HepG2 (cell line): ENCODE data around the gene SEC63. TPM values are rescaled to one million over a fixed set of nuclear protein-coding genes. Genes with fewer than 3 reads are reported as not detected.
A peak's percentile ranks its signal among the peaks of the same experiment; 100 is the strongest.

ENCODE experiments used
- BCLAF1 ChIP-seq: fragments of 450-650 bp; IDR thresholded peaks from 2 replicates; pipeline ENCODE4 v1.6.1; 2017; ENCODE audit warnings: mild to moderate bottlenecking
- DPF2 ChIP-seq: sonication (generic); formaldehyde crosslinking; IDR thresholded peaks from 2 replicates; pipeline ENCODE4 v1.4.0; 2020; ENCODE audit warnings: mild to moderate bottlenecking, low read depth, missing genetic modification reagents, borderline replicate concordance
- ERF ChIP-seq: IDR thresholded peaks from 2 replicates; pipeline ENCODE4 v1.6.1; 2018; ENCODE audit warnings: missing biosample characterization, missing genetic modification reagents
- GATAD1 ChIP-seq: IDR thresholded peaks from 2 replicates; pipeline ENCODE4 v1.6.1; 2016; ENCODE audit warnings: missing genetic modification reagents, missing compliant biosample characterization
- HNRNPLL ChIP-seq: fragments of 200-400 bp; formaldehyde crosslinking; IDR thresholded peaks from 2 replicates; pipeline ENCODE4 v1.6.1; 2017; ENCODE audit warnings: mild to moderate bottlenecking, low read depth, low read length; ENCODE audit not compliant: poor library complexity, severe bottlenecking
- JARID2 ChIP-seq: sonication (generic); formaldehyde crosslinking; IDR thresholded peaks from 2 replicates; pipeline ENCODE4 v1.8.1; 2023; ENCODE audit warnings: missing genetic modification reagents, inconsistent platforms; ENCODE audit not compliant: insufficient replicate concordance
- MLLT10 ChIP-seq: sonication (generic); formaldehyde crosslinking; IDR thresholded peaks from 2 replicates; pipeline ENCODE4 v1.4.0; 2020; ENCODE audit warnings: missing genetic modification reagents
- POLR2AphosphoS2 ChIP-seq: IDR thresholded peaks from 2 replicates; pipeline ENCODE4 v1.6.1; 2011; ENCODE audit warnings: low read depth, low read length, improper control_type of control experiment
- SRF ChIP-seq: IDR thresholded peaks from 2 replicates; pipeline ENCODE4 v1.6.1; 2011; ENCODE audit warnings: mild to moderate bottlenecking, low read depth, low read length, moderate library complexity
- ZNF20 ChIP-seq: sonication (generic); formaldehyde crosslinking; IDR thresholded peaks from 2 replicates; pipeline ENCODE4 v1.4.0; 2020; ENCODE audit warnings: mild to moderate bottlenecking, moderate library complexity, missing genetic modification reagents
- ZNF275 ChIP-seq: sonication (generic); formaldehyde crosslinking; IDR thresholded peaks from 2 replicates; pipeline ENCODE4 v1.8.0; 2022; ENCODE audit warnings: missing genetic modification reagents, mild to moderate bottlenecking, inconsistent platforms, borderline replicate concordance
- ZNF318 ChIP-seq: sonication (generic); formaldehyde crosslinking; IDR thresholded peaks from 2 replicates; pipeline ENCODE4 v1.4.0; 2020; ENCODE audit warnings: mild to moderate bottlenecking, missing genetic modification reagents
- ZNF512 ChIP-seq: sonication (generic); formaldehyde crosslinking; IDR thresholded peaks from 2 replicates; pipeline ENCODE4 v1.4.0; 2020; ENCODE audit warnings: mild to moderate bottlenecking, missing genetic modification reagents
- polyA plus RNA-seq, 8 experiments: library from polyadenylated mRNA; depleted of rRNA in 3 of 8; stranded (reverse) in 7 of 8; unstranded in 1 of 8; fragments of >200 nt; fragmentation: Illumina TruSeq in 4 of 8; extraction: Trizol in 4 of 8; gene quantifications; 2 replicates each; pipeline versions ENCODE4 v1.2.1 to v1.2.3, GENCODE V29; 2011 to 2016; ENCODE audit warnings: low read depth in 4 of 8, missing spikeins in 1 of 8, mixed read lengths in 1 of 8; ENCODE audit not compliant: insufficient read depth in 1 of 8
- total RNA-seq, 5 experiments: library from RNA; depleted of rRNA; stranded (reverse); fragments of >200 nt; fragmentation: Illumina TruSeq; extraction: Trizol; gene quantifications; 2 replicates each; pipeline ENCODE4 v1.2.3, GENCODE V29; 2016; ENCODE audit warnings: low read depth in 1 of 5

Gene SEC63
- total and polyA plus RNA-seq, 2 of the 13 experiments (the other 11 are each of a cell fraction or from before 2014, with no cell fraction given) = 20.2 to 45.9 TPM

GRCh38 chr6:107957909-107958688 lies at the start of gene SEC63 (continued):
- TF ChIP-seq BCLAF1 (no peak), MLLT10 (CRISPR knock-in tag) (no peak), JARID2 (CRISPR knock-in tag) (no peak), ERF (CRISPR knock-in tag) (peak; percentile 27; the same call in 1 of the 2 replicates), GATAD1 (CRISPR knock-in tag) (peak; percentile 64), ZNF512 (CRISPR knock-in tag) (no peak), SRF (no peak), DPF2 (CRISPR knock-in tag) (no peak), HNRNPLL (peak; percentile 92), ZNF318 (CRISPR knock-in tag) (no peak), ZNF275 (peak; percentile 91; the same call in 1 of the 2 replicates), ZNF20 (no peak), POLR2AphosphoS2 (no peak)
